Coronary artery (tissue), 2 donors: Measurements from ENCODE around the gene FRMD3.

Source experiments
- DNase-seq: peaks from one replicate; pipeline ENCODE4 v3.0.0-alpha.2; 2017; ENCODE audit warnings: low spot score
- H3K27ac ChIP-seq, 2 donors: fragments of 200-600 bp; sonication (generic); one replicate each; pipeline ENCODE4 v1.5.1; 2016 to 2019
- H3K4me3 ChIP-seq: fragments of 200-600 bp; sonication (generic); 2 replicates; pipeline ENCODE4 v1.5.1; 2016; ENCODE audit warnings: mild to moderate bottlenecking, moderate library complexity
- CTCF ChIP-seq: fragments of 200-600 bp; sonication (generic); IDR thresholded peaks from one replicate; pipeline ENCODE4 v1.5.1; 2019; ENCODE audit warnings: antibody characterized with exemption

The FRMD3 gene

GRCh38 chr9:83447351-83447750 lies 90.8 kb downstream of the FRMD3 start:
- TF ChIP-seq CTCF, result no peak
- DNase-seq, result no peak
- H3K27ac ChIP-seq, result no peak overlapping the region
- no peak overlapping the region for H3K4me3 ChIP-seq

GRCh38 chr9:83445703-83446265 lies 92.4 kb downstream of the FRMD3 start:
- Histone ChIP-seq H3K27ac (peak overlapping the region in 1 of 2 donors; percentile 48), H3K4me3 (no peak overlapping the region)
- TF ChIP-seq CTCF, result no peak
- no peak for DNase-seq

GRCh38 chr9:83444110-83444509 lies 94.1 kb downstream of the FRMD3 start:
- Histone ChIP-seq H3K4me3 (no peak overlapping the region), H3K27ac (peak overlapping the region in 1 of 2 donors; percentile 64)
- TF ChIP-seq CTCF, result no peak
- peak; percentile 80 for DNase-seq

GRCh38 chr9:83441390-83441789 lies 96.8 kb downstream of the FRMD3 start:
- H3K4me3 ChIP-seq, result no peak overlapping the region
- DNase-seq, result no peak
- no peak overlapping the region for H3K27ac ChIP-seq
- TF ChIP-seq CTCF, result no peak

- Histone ChIP-seq H3K27ac (no peak overlapping the region), H3K4me3 (no peak overlapping the region)
- TF ChIP-seq CTCF, result no peak
- no peak for DNase-seq
Observed at GRCh38 chr9:83440641-83441040, 97.6 kb downstream of the FRMD3 start.

GRCh38 chr9:83435301-83435700 lies 102.9 kb downstream of the FRMD3 start:
- TF ChIP-seq CTCF, result no peak
- no peak for DNase-seq
- Histone ChIP-seq H3K27ac (no peak overlapping the region), H3K4me3 (no peak overlapping the region)

- Histone ChIP-seq H3K4me3 (no peak overlapping the region), H3K27ac (peak overlapping the region in 1 of 2 donors; percentile 58)
- no peak for DNase-seq
- TF ChIP-seq CTCF, result no peak
Observed at GRCh38 chr9:83434254-83434653, 103.9 kb downstream of the FRMD3 start.
